Amniotic stem cell (primary cell): ENCODE data around the gene FZR1.
"Not testable (repeated sequence)": the region's sequence is repeated elsewhere in the genome, so short reads cannot be mapped to it uniquely, and the experiment has no call there.

Source experiments
- DNase-seq: peaks from one replicate; lab custom pipeline; 2025; lab: John Stamatoyannopoulos, UW

FZR1 gene

DNA sequence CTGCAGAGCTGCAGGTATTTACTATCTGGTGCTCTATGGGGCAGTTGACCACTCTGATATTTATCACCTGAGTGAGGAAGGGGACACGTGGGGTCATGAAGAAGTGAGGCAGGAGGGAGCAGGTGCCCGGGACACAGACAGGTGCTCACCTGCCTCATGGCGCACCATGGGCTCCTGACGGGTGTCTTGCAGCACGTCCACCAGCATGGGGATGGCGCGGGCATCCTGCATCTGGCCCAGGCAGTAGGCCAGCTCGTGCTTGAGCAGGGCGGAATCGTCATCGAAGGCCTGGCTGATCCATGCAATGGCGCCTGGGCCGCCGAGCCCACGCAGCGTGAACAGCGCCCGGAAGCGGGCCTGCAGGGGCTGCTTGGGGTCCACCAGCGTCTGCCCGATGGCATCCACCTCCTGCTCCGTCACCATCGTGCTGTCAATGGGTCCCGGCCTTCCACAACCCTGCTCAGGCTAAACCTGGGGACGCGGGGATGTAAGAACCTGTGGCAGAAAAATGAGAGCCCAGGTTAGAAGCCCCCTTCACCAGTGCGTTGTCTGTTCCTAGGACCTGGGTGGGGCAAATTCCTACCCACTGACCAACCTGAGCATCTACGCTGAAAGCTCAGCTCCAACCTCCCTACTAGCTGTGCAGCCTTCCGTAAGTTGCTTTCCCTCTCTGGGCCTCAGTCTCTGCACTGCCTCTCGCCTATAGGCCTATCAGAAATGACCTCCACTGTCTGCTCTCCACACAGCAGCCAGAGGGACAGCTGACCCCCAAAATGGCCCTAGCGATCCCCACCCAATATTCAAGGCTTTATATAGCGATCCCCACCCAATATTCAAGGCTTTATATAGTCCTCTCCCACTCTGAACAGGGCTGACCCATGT lies 9.5 kb upstream of the FZR1 start:
- DNase-seq, result no peak

DNA sequence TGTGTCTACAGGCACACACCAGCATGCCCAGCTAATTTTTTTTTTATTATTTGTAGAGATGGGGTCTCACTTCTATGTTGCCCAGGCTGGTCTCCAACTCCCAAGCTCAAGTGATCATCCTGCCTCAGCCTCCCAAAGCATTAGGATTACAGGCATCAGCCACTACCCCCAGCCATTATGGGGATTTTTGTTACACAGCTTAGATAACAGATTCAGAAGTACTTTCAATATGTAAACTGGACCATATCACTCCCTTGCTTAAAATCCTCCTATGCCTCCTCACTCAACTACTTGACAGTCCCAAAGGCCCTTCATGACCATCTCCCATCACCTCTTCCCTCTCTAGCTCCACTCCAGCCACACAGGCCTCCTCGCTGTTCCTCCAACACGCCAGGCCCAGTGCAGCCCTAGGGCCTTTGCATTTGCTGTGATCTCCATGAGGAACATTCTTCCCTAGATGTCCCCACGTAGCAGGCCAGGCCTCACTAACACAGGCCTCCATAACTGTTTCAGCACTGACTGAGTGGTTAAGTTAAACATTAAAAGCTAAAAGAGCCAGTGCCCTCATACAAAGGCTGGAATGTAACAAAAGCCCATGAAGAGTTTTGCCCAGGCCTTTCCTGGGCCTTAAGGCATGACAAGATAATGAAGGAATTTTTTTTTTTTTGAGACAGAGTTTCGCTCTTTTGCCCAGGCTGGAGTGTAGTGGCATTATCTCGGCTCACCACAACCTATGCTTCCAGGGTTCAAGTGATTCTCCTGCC lies 8.2 kb upstream of the FZR1 start:
- DNase-seq, result no peak

DNA sequence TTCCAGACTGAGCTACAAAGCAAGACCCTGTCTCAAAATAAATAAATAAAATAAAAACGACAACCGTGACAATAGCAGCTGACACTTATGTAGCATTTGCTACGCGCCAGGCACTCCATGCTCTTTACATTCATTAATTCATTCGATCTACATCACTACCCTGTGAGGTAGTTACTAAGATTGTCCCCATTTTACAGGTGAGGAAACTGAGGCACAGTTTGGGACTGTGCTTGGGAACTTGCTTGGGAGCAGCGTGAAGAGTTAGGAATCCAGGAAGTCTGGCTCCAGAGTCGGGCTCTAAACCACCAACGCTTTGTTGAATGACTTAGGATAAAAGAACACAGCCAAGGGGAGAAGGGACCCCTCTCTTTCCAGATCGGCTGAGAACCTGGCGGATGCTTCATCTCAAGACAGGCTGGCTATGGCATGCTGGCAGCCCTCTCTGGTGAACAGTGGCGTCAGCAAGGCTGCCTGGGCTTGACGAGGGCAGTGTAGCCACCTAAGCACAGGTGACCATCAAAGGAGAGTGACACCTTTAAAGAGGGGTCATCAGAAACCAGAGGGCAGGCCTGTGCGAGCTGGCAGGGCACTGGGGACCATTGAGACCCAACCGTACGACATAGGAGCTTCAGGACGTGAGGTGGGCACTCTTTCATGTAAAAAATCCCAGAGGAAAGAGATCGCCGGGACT lies 6.2 kb upstream of the FZR1 start:
- DNase-seq, result no peak

DNA sequence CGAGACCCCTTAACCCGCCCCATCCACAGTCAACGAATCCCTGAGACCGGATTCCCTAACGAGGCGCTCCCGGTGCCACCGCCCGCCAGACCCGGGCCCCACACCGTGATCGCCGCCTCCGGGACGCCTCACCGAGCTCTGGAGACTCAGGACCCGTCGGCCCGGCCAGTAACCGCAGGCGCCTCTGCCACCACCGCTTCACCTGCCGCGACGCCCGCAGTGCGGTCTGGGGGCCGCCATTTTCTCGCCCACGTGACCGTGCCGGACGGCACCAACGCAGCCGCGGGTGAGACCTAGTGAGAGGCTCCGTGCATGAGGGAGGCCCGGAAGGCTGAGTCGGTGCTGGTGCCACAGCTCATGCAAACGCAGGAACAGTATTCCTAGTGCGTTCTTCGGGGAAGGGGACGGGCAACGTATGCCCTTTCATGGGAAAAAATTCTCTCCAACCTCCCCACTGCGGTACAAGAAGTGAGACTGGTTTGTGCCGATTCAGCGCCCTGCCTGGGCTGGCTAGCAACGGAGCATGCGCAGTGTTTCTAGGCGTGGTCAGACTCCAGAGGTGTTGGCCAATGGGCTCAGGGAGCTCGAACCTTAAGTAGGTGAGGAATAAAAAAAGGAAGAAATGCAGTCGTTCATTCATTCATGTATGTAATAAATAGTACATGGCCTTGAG lies 5.5 kb upstream of the FZR1 start, which contains the start of gene DOHH:
DOHH (minus strand) TSS at position 246 of the 673 bp plus-strand sequence. CDS start 3,860 bp downstream, outside the sequence.
- DNase-seq, result peak; percentile 81

DNA sequence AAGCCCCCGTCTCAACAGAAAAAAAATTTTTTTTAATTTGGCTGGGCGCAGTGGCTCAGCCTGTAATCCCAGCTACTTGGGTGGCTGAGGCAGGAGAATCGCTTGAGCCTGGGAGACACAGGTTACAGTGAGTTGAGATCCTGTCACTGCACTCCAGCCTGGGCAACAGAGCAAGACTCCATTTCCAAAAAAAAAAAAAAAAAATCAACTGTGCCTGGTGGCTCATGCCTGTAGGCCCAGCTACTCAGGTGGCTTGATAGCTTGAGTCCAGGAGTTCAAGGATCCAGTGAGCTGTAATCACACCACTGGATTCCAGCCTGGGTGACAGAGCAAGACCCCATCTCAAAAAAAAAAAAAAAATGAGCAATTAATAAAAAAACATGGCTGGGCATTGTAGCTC lies 4.3 kb upstream of the FZR1 start:
- DNase-seq, result no peak

DNA sequence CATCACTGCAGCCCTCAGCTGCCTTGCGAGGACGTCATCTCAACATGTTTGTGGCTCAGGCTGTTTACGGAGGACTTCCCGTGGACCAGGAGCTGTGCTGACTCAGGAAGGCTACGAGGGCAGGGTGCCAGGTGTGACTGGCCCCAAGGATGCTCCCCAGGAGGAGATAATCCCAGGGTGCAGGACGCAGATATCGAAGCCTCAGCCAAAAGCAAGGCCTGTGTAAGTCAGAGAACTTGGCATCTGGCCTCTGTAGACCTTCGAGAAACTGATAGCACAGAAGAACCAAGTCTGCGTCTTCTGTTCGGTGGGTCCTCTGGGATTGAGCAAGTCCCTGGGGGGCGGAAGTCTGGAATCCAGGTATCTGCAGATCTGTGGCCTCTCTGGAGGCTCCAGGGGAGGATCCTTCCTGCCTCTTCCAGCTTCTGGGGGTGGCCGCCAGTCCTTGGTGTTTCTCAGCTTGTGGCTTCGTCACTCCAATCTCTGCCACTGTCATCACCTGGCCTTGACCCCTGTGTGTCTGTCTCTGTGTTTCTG lies 3.0 kb upstream of the FZR1 start:
- DNase-seq, result no peak

DNA sequence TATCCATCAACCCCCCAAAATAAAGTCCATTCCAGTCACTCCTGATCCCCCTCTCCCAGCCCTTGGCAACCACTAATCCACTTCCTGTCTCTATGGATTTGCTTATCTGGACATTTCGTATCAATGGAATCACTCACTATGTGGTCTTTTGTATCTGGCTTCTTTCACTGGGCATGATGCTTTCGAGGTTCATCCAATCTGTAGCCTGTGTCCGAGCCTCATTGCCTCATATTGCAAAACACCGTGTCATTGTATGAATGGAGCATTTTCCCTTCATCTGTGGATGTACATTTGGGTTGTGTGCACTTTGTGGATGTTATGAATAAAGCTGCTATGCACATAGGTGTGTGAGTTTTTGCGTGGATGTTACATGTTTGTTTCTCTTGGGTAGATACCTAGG lies 1.4 kb upstream of the FZR1 start:
- DNase-seq, result no peak

DNA sequence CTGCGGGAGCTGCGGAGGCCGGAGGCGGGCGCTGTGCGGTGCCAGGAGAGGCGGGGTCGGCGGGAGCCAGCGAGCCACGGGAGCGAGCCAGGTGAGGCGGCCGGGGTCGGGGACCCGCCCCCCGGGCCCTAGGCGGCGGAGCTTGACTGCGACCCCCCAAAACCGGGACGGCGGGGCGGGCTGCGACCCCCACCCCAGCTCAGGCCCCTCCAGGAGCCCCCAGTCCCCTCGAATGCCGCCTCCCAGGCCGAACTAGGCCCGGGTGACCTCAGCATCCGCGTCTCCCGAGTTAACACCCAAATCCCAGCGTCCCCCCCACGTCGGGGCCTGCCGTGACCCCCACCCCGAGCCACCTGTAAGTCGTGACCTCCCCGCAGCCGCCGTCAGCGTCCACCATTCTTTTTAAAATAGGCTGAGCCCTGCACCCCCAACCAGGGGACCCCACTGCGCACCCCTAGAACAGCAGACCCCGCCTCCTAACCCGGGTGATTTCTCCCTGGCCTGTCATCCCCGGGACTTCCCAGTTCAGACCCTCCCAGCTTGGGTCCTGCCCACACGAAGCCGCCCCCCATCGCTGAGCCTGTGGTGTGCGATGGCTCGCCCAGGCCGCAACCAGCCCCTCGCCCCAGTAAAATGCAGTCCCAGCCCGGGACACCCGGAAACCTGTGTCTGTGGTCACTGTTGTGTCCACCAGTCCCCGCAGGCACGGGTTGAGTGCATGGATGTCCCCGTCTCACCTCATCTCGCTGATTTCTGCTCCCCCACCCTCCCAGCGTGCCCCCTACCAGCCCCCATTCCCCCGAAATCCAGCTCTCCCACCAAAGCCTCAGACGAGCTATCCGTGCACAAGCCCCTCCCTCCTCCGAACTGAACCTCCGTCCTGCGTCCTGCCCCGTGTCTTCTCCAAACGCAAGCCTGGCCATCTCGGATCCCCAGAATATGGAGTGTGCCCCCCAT lies 551 bp downstream of the FZR1 start:
- no peak for DNase-seq

DNA sequence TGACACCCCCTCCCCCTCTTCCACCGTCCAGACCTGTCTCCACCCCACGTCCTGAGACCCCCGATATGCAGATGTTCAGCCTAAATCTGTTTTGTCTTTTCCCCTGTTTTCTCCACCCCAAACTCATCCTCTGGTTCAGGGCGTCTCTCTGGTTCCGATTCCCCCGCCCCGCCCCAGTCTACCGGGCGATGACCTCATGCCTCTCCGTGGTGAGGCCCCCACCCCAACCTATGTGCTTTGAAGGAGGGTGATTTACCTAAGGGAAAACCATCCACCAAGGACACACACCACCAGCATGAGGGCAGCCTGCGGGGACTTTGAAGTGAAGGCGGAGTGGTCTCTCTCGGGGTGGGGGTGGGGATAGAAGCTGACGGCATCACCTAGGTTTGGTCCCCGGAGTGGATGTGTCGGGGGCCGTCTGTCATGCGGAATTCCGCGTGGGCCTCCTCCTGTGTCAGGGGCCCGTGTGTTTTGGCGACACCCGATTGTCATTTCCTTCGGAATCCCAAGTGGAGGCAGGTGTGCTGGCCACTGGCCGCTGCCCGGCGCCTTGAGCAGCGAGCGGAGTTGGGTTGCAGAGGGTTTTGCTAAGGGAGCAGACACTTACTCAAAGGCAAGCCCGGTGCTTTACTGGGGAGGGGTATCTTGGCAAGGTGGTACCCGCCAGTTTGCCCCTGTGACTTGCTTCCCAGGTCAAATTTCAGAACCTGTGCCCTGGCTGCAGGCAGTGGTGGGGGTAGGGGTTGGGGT lies 1.4 kb downstream of the FZR1 start:
- DNase-seq, result no peak

DNA sequence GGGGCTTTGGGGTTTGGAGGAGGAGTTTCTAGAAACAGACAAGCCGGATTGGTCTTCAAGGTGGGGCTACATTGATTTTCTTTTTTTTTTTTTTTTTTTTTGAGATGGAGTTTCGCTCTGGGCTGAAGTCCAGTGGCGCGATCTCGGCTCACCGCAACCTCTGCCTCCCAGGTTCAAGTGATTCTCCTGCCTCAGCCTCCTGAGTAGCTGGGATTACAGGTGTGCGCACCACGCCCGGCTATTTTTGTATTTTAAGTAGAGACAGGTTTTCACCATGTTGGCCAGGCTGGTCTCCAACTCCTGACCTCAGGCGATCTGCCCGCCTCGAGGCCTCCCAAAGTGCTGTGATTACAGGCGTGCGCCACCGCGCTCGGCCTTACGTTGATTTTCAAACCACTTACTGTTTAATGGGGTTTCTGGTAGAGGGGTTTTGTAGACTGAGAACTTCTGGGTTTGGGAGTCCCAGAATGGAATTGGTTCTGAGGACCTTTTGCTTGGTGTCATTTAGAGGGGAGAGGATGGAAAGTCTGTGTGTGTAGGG lies 2.1 kb downstream of the FZR1 start:
- not testable (repeated sequence) for DNase-seq

DNA sequence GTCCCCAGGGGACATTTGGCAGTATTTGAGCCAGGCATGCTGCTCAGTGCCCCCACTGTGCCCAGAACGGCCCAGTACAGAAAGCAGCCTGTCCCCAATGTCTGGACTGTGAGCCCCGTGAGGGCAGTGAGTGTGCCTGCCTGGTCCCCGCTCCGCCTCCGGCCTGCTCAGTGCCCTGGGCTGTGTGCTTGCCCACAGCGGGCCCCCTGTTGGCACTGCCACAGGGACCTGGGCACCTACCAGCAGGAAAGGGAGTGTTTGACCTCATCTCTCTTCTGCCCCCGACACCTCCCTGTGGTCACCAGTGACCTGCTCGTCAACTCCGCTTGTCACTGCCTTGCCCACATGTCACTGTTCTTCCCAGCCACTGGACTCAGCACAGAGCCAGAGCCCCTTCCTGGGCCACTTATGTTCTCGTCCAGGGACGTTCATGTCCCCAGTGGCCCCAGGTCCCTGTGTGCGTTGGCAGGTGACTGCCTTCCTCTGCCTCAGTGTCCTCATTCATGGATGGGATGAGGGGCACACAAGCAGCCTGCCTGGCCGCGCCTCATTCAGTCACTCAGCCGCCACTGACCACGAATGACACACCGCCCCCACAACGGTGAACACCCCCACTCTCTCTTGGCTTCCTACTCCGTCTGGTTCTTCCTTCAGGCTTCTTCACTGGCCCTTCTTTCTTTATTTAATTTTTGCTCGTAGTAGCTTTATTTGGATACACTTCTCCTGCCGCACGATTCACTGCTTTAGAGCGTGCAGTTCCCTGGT lies 2.8 kb downstream of the FZR1 start:
- DNase-seq, result no peak

DNA sequence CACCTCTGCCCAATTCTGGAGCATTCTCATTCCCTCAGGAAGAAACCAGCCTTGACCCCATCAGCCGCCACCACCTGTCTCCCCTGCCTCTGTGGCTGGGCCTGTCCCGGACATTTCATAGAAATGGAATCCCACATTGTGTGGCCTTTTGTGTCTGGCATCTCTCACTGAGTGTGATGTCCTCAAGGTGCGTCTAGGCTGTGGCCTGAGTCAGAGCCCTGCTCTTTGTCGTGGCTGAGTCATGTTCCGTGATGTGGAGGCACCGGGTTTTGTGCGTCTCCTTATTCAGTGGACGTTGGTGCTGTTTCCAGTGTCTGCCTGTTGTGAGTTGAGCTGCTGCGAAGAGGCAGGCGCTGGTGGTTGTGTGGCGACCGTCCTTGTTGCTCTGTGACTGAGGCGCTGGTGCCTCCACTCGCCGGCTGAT lies 3.5 kb downstream of the FZR1 start:
- DNase-seq, result no peak

DNA sequence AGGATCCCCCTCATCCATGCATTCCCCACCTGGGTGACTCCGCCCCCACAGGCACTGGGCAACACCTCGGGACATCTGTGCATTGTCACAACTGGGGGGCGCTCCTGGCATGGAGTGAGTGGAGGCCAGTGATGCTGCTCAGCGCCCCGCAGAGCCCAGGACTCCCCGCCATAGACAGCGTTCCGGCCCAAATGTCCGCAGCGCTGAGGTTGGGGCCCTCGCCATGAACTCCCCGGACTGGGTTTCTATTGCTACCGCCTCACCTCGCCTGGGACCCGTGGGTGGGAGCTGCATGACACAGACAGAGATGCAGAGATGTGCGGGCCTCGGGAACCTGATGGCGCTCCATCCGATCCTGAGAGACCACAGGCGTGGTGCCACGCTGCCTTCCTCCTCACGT lies 4.6 kb downstream of the FZR1 start:
- DNase-seq, result no peak

DNA sequence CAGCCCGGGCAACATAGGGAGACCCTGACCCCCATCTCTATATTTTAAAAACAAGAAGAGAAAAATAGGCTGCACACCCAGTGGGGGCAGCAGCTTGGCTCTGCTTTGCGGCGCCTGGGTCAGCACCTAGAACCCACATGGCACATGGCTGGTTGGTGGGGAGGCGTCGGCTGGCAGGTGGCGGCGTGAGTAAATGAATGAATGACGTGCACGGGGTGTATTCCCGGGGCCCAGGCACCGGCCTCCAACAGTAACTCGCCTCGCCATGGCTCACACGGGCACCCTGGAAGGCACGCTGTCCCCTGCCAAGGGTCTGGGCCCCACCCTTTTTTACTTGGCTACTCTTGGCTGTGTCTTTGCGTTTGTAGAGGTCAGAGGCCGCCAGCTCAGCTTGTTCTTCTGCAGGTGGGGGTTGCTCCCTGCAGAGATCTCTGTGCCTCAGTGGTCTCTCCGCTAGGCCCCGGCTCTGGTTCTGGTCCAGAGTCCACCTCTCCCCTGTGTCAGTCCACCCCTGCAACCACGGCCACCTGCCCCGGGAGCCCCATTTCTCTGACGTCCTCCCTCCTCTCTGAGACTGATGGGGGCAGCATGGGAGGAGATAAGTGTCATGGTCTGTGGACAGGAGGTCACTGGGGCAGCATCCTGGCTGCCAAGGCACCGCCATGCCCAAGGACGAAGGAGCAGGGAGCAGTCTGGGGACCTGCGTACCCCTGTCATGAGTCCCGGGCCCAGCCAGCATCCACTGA lies 5.6 kb downstream of the FZR1 start:
- no peak for DNase-seq

DNA sequence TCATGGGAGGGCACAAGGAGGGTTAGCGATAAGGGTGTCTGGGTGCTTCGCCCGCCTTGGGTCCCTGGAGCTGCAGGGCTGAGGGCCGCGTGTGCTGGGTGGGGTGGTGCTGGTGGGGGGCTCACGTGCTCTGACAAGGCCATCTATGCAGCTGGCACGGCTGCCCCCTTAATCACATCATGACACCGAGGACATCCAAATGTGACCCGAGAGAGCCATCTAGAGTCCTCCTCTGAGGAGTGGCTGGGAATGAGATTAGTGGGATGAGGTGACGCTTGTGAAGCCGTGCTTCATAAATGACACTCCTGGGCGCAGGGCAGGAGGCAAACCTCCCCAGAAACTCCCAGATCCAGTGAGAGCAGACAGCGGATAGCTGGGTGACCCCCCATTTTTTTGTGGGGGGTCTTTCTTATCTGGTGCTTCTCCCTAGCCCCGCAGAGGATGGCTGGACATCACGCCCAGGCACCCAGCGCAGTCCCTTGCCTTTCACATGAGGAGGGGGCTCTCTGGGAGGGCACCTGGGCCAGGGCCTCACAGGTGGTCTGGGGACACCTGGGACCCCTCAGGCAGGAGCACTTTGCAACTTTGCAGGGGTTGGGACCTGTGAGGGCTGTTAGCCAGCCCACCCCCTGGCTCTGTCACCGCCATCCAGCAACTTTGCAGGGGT lies 6.6 kb downstream of the FZR1 start:
- DNase-seq, result no peak

DNA sequence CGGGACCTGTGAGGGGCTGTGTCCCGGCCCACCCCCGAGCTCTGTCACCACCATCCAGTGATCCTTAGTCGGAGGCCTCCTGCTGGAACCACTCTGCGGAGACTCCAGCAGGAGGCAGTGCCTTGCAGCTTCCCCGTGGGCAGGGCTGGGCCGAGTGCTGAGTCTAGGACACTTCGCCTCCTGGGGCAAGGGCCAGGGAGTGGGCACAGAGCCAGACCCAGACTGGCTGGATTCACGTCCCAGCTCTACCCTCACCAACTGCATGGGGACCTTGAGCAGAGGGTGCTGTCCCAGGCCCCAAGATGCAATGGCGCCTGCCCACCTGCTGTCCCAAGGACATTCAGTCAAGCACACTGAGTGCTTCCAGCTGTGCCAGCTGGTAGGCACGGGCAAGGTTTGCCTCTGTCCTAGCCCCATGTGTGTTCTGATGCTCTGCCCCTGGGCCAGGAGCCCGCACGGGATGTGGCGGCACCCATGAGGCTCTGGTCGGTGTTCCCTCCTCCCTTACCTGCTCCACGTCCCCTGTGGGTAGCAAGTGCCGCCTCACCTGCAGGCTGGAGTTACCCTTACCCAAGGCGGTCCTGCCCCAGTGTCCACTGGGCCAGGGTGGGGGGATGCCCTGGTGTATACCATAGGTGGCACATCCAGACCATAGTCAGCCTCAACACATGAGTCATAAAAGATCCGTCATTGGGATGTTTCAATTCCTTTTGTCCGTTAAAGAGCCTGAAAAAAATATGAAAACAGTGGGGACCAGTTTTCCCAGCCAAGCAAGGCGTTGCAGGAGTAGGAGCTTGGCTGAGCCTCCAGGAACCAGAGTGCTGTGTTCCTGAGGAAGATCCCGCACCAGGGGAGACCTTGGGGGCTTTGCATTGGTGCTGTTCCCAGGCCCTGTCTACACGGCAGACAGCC lies 7.4 kb downstream of the FZR1 start:
- no peak for DNase-seq
